IPS DF 6.9 (cell line): ENCODE measurements around the gene MRFAP1.
"Not testable (repeated sequence)": the region's sequence is repeated elsewhere in the genome, so short reads cannot be mapped to it uniquely, and the experiment has no call there.

Source experiments
- DNase-seq: peaks from one replicate; pipeline ENCODE4 v3.0.0-alpha.2; 2013; ENCODE audit warnings: low read depth, low spot score
- H3K27ac ChIP-seq: one replicate; pipeline ENCODE4 v1.5.1; 2013; ENCODE audit warnings: low read length, control low read depth
- H3K27me3 ChIP-seq: 2 replicates; pipeline ENCODE4 v1.6.1; 2013; ENCODE audit warnings: mild to moderate bottlenecking, low read length; ENCODE audit not compliant: control insufficient read depth, insufficient read depth
- H3K36me3 ChIP-seq: 2 replicates; pipeline ENCODE4 v1.6.1; 2013; ENCODE audit warnings: low read length; ENCODE audit not compliant: control insufficient read depth, insufficient read depth
- H3K4me1 ChIP-seq: 2 replicates; pipeline ENCODE4 v1.6.1; 2013; ENCODE audit warnings: low read length; ENCODE audit not compliant: control insufficient read depth, insufficient read depth
- H3K4me3 ChIP-seq: 2 replicates; pipeline ENCODE4 v1.5.1; 2013; ENCODE audit warnings: mild to moderate bottlenecking, low read length
- H3K9me3 ChIP-seq: 2 replicates; pipeline ENCODE4 v1.6.1; 2013; ENCODE audit warnings: low read length, inconsistent platforms; ENCODE audit not compliant: control insufficient read depth, insufficient read depth
- WGBS: extraction: QIAGEN DNeasy Blood & Tissue Kit; methylation state at CpG from one replicate; pipeline ENCODE4 v1.1.7; 2013; ENCODE audit warnings: mixed read lengths, missing lambda C conversion rate; ENCODE audit not compliant: insufficient read length, insufficient coverage; 5-methylcytosine and 5-hydroxymethylcytosine counted together

Gene MRFAP1

GRCh38 chr4:6668391-6668790 lies 27.9 kb downstream of the MRFAP1 start:
- Histone ChIP-seq H3K36me3 (no peaks in the 10 kb centered on the region), H3K4me3 (no peak overlapping the region), H3K27me3 (peaks cover 3% of the 10 kb centered on the region; the same call in 1 of the 2 replicates), H3K27ac (no peak overlapping the region), H3K9me3 (no peaks in the 10 kb centered on the region), H3K4me1 (no peaks in the 10 kb centered on the region)
- no peak for DNase-seq
- WGBS: no CpG with 5 or more reads among the region's 11 CpGs

- no CpG with 5 or more reads among the region's 1 CpG for WGBS
These were observed 31.2 kb downstream of the MRFAP1 start for GRCh38 chr4:6671648-6672047.

GRCh38 chr4:6672131-6672530 lies 31.6 kb downstream of the MRFAP1 start:
- H3K4me3 ChIP-seq: no peak overlapping the region
- no peak for DNase-seq
- H3K4me1 ChIP-seq: 0 out of 2 replicates have a peak, but pooled peaks cover 2% of the 10 kb centered on the region
- no peaks in the 10 kb centered on the region for H3K9me3 ChIP-seq
- H3K36me3 ChIP-seq: no peaks in the 10 kb centered on the region
- H3K27me3 ChIP-seq: no peaks in the 10 kb centered on the region
- no peak overlapping the region for H3K27ac ChIP-seq
- WGBS: no CpG with 5 or more reads among the region's 19 CpGs

More at GRCh38 chr4:6671648-6672047, 31.2 kb downstream of the MRFAP1 start:
- no peaks in the 10 kb centered on the region for H3K9me3 ChIP-seq
- H3K4me3 ChIP-seq: no peak overlapping the region
- H3K27me3 ChIP-seq: no peaks in the 10 kb centered on the region
- H3K27ac ChIP-seq: no peak overlapping the region
- 0 out of 2 replicates have a peak, but pooled peaks cover 2% of the 10 kb centered on the region for H3K4me1 ChIP-seq
- no peaks in the 10 kb centered on the region for H3K36me3 ChIP-seq
- no peak for DNase-seq

- H3K4me3 ChIP-seq, H3K36me3 ChIP-seq, DNase-seq, H3K27ac ChIP-seq, H3K27me3 ChIP-seq, H3K4me1 ChIP-seq, H3K9me3 ChIP-seq: not testable (repeated sequence)
- no CpG with 5 or more reads among the region's 34 CpGs for WGBS
These were observed 32.2 kb downstream of the MRFAP1 start for GRCh38 chr4:6672541-6673190.

- not testable (repeated sequence) for H3K36me3 ChIP-seq, H3K27ac ChIP-seq, H3K27me3 ChIP-seq, DNase-seq, H3K4me1 ChIP-seq, H3K9me3 ChIP-seq
- WGBS: no CpG with 5 or more reads among the region's 14 CpGs
- peak overlapping the region; percentile 68; the same call in 1 of the 2 replicates for H3K4me3 ChIP-seq
These were observed 32.7 kb downstream of the MRFAP1 start for GRCh38 chr4:6673191-6673659.

- Histone ChIP-seq H3K36me3 (no peaks in the 10 kb centered on the region), H3K9me3 (no peaks in the 10 kb centered on the region), H3K27me3 (no peaks in the 10 kb centered on the region), H3K27ac (no peak overlapping the region), H3K4me3 (peak overlapping the region; percentile 68), H3K4me1 (0 out of 2 replicates have a peak, but pooled peaks cover 2% of the 10 kb centered on the region)
- peak; percentile 84 for DNase-seq
- WGBS: no CpG with 5 or more reads among the region's 89 CpGs
These were observed 33.4 kb downstream of the MRFAP1 start for GRCh38 chr4:6673660-6674499.

GRCh38 chr4:6674500-6675149 lies 34.1 kb downstream of the MRFAP1 start:
- Histone ChIP-seq H3K4me1 (0 out of 2 replicates have a peak, but pooled peaks cover 2% of the 10 kb centered on the region), H3K36me3 (no peaks in the 10 kb centered on the region)
- DNase-seq: no peak

GRCh38 chr4:6676722-6677558 lies 36.5 kb downstream of the MRFAP1 start:
- WGBS: no CpG with 5 or more reads among the region's 21 CpGs
- no peaks in the 10 kb centered on the region for H3K27me3 ChIP-seq
- H3K4me3 ChIP-seq: no peak overlapping the region
- no peaks in the 10 kb centered on the region for H3K9me3 ChIP-seq
- 0 out of 2 replicates have a peak, but pooled peaks cover 2% of the 10 kb centered on the region for H3K4me1 ChIP-seq
- no peaks in the 10 kb centered on the region for H3K36me3 ChIP-seq
- no peak overlapping the region for H3K27ac ChIP-seq
- no peak for DNase-seq

More at GRCh38 chr4:6674500-6675149, 34.1 kb downstream of the MRFAP1 start:
- no CpG with 5 or more reads among the region's 40 CpGs for WGBS
- no peaks in the 10 kb centered on the region for H3K9me3 ChIP-seq
- no peak overlapping the region for H3K27ac ChIP-seq
- H3K4me3 ChIP-seq: peak overlapping the region; percentile 68
- no peaks in the 10 kb centered on the region for H3K27me3 ChIP-seq

- Histone ChIP-seq H3K9me3 (no peaks in the 10 kb centered on the region), H3K27me3 (no peaks in the 10 kb centered on the region), H3K27ac (no peak overlapping the region), H3K36me3 (no peaks in the 10 kb centered on the region), H3K4me3 (no peak overlapping the region), H3K4me1 (0 out of 2 replicates have a peak, but pooled peaks cover 2% of the 10 kb centered on the region)
- WGBS: no CpG with 5 or more reads among the region's 10 CpGs
- DNase-seq: no peak
These were observed 40.0 kb downstream of the MRFAP1 start for GRCh38 chr4:6680372-6681034.
